WTC11 (cell line): ENCODE data around the gene GPR89B.
"Not testable (repeated sequence)": the region's sequence is repeated elsewhere in the genome, so short reads cannot be mapped to it uniquely, and the experiment has no call there.

Experiments used
- SMAD3 ChIP-seq: sonication (generic); formaldehyde crosslinking; IDR thresholded peaks from 2 replicates; pipeline ENCODE4 v1.8.0; 2022; ENCODE audit warnings: missing genetic modification reagents, mild to moderate bottlenecking, borderline replicate concordance
- TF ChIP-seq, protein P1 (sequence below): fragments of 200-600 bp; IDR thresholded peaks from 2 replicates; pipeline ENCODE4 v1.8.0; 2022; ENCODE audit warnings: antibody characterized with exemption
- TF ChIP-seq, protein P2 (sequence below): sonication (generic); formaldehyde crosslinking; IDR thresholded peaks from 2 replicates; pipeline ENCODE4 v1.8.0; 2022; ENCODE audit warnings: missing genetic modification reagents

DNA sequence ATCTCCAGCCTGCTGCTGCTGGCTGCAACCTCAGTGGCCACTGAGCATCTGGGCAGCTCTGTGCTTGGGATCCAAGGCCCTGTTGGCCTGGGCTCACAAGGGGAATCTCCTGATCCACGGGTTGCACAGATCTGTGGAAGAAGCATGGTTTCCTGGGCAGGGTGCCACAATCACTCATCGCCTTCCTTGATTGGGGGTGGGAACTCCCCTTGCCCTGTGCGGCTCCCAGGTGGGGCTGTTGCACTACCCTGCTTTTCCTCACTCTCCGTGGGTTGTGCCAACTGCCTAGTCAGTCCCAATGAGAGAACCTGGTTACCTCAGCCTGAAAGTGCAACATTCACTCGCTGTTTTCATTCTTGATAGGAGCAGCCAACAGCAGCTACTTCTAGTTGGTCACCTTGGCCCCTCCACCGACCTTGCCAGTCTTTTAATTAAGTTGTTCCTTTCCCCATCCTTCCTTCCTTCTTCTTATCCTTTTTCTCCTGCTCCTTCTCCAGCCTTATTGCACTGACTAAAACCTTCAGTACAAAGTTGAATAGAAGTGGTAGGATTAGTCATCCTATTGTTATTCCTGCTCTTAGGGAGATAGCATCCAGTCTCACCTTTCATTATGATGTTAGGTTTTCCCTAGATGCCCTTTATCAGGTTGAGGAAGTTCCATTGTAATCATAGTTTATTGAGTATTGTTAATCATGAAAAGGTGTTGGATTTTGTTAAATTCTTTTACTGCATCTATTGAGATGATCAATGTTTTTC, 50.9 kb downstream of the GPR89B start:
- not testable (repeated sequence) for TF ChIP-seq SMAD3 (CRISPR knock-in tag)
- TF ChIP-seq, protein P1, sequence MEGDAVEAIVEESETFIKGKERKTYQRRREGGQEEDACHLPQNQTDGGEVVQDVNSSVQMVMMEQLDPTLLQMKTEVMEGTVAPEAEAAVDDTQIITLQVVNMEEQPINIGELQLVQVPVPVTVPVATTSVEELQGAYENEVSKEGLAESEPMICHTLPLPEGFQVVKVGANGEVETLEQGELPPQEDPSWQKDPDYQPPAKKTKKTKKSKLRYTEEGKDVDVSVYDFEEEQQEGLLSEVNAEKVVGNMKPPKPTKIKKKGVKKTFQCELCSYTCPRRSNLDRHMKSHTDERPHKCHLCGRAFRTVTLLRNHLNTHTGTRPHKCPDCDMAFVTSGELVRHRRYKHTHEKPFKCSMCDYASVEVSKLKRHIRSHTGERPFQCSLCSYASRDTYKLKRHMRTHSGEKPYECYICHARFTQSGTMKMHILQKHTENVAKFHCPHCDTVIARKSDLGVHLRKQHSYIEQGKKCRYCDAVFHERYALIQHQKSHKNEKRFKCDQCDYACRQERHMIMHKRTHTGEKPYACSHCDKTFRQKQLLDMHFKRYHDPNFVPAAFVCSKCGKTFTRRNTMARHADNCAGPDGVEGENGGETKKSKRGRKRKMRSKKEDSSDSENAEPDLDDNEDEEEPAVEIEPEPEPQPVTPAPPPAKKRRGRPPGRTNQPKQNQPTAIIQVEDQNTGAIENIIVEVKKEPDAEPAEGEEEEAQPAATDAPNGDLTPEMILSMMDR = not testable (repeated sequence)
- TF ChIP-seq, protein P2, sequence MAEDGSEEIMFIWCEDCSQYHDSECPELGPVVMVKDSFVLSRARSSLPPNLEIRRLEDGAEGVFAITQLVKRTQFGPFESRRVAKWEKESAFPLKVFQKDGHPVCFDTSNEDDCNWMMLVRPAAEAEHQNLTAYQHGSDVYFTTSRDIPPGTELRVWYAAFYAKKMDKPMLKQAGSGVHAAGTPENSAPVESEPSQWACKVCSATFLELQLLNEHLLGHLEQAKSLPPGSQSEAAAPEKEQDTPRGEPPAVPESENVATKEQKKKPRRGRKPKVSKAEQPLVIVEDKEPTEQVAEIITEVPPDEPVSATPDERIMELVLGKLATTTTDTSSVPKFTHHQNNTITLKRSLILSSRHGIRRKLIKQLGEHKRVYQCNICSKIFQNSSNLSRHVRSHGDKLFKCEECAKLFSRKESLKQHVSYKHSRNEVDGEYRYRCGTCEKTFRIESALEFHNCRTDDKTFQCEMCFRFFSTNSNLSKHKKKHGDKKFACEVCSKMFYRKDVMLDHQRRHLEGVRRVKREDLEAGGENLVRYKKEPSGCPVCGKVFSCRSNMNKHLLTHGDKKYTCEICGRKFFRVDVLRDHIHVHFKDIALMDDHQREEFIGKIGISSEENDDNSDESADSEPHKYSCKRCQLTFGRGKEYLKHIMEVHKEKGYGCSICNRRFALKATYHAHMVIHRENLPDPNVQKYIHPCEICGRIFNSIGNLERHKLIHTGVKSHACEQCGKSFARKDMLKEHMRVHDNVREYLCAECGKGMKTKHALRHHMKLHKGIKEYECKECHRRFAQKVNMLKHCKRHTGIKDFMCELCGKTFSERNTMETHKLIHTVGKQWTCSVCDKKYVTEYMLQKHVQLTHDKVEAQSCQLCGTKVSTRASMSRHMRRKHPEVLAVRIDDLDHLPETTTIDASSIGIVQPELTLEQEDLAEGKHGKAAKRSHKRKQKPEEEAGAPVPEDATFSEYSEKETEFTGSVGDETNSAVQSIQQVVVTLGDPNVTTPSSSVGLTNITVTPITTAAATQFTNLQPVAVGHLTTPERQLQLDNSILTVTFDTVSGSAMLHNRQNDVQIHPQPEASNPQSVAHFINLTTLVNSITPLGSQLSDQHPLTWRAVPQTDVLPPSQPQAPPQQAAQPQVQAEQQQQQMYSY = not testable (repeated sequence)
